H9 (cell line): ENCODE data around the gene MYO1E. TPM values are rescaled to one million over a fixed set of nuclear protein-coding genes. Genes with fewer than 3 reads are reported as not detected.

Experiments
- DNase-seq: peaks from one replicate; pipeline ENCODE4 v3.0.0-alpha.2; 2017
- H2AFZ ChIP-seq: one replicate; pipeline ENCODE4 v1.6.1; 2013; ENCODE audit warnings: mild to moderate bottlenecking, low read length, control low read depth, moderate library complexity
- H2AK5ac ChIP-seq: 2 replicates; pipeline ENCODE4 v1.6.1; 2013; ENCODE audit warnings: low read length, control low read depth, mixed read lengths; ENCODE audit not compliant: insufficient read length
- H2BK120ac ChIP-seq: one replicate; pipeline ENCODE4 v1.6.1; 2013; ENCODE audit warnings: low read depth, mild to moderate bottlenecking, low read length, control low read depth, inconsistent platforms; ENCODE audit not compliant: poor library complexity, severe bottlenecking
- H2BK12ac ChIP-seq: 2 replicates; pipeline ENCODE4 v1.6.1; 2013; ENCODE audit warnings: low read length, control low read depth, mixed read lengths, low read depth; ENCODE audit not compliant: insufficient read length
- H2BK15ac ChIP-seq: 2 replicates; pipeline ENCODE4 v1.6.1; 2013; ENCODE audit warnings: low read depth, low read length, control low read depth
- H2BK20ac ChIP-seq: one replicate; pipeline ENCODE4 v1.6.1; 2013; ENCODE audit warnings: low read depth, mild to moderate bottlenecking, low read length, control low read depth, inconsistent platforms; ENCODE audit not compliant: poor library complexity, severe bottlenecking
- H2BK5ac ChIP-seq: 2 replicates; pipeline ENCODE4 v1.6.1; 2013; ENCODE audit warnings: low read length, control low read depth, mixed read lengths; ENCODE audit not compliant: insufficient read length
- H3K14ac ChIP-seq: 2 replicates; pipeline ENCODE4 v1.6.1; 2013; ENCODE audit warnings: low read length, control low read depth; ENCODE audit not compliant: insufficient read depth
- H3K18ac ChIP-seq: 2 replicates; pipeline ENCODE4 v1.6.1; 2013; ENCODE audit warnings: low read depth, mild to moderate bottlenecking, mixed read lengths, low read length, control low read depth; ENCODE audit not compliant: insufficient read length
- H3K23ac ChIP-seq: 2 replicates; pipeline ENCODE4 v1.6.1; 2013; ENCODE audit warnings: low read length, control low read depth, mixed read lengths, low read depth; ENCODE audit not compliant: insufficient read length
- H3K23me2 ChIP-seq: 2 replicates; pipeline ENCODE4 v1.6.1; 2013; ENCODE audit warnings: low read depth, mild to moderate bottlenecking, mixed read lengths, low read length, control low read depth; ENCODE audit not compliant: insufficient read length, poor library complexity, severe bottlenecking
- H3K27ac ChIP-seq: 2 replicates; pipeline ENCODE4 v1.5.1; 2013; ENCODE audit warnings: low read length, control low read depth, mixed read lengths, low read depth; ENCODE audit not compliant: insufficient read length
- H3K27me3 ChIP-seq: 2 replicates; pipeline ENCODE4 v1.6.1; 2013; ENCODE audit warnings: low read length, control low read depth, inconsistent platforms; ENCODE audit not compliant: insufficient read depth
- H3K4ac ChIP-seq: 2 replicates; pipeline ENCODE4 v1.6.1; 2013; ENCODE audit warnings: low read depth, mild to moderate bottlenecking, control low read depth, inconsistent platforms, low read length, moderate library complexity
- H3K4me1 ChIP-seq: 2 replicates; pipeline ENCODE4 v1.6.1; 2013; ENCODE audit warnings: low read length, control low read depth, inconsistent platforms; ENCODE audit not compliant: insufficient read depth
- H3K4me2 ChIP-seq: 2 replicates; pipeline ENCODE4 v1.6.1; 2013; ENCODE audit warnings: low read length, control low read depth, mixed read lengths; ENCODE audit not compliant: insufficient read length, insufficient read depth
- H3K56ac ChIP-seq: 2 replicates; pipeline ENCODE4 v1.6.1; 2013; ENCODE audit warnings: low read depth, mild to moderate bottlenecking, mixed read lengths, low read length, control low read depth; ENCODE audit not compliant: insufficient read length
- H3K79me1 ChIP-seq: 2 replicates; pipeline ENCODE4 v1.6.1; 2013; ENCODE audit warnings: low read depth, mild to moderate bottlenecking, moderate library complexity, low read length, control low read depth, inconsistent platforms; ENCODE audit not compliant: insufficient read depth, poor library complexity, severe bottlenecking
- H3K79me2 ChIP-seq: 2 replicates; pipeline ENCODE4 v1.6.1; 2013; ENCODE audit warnings: low read length, control low read depth, inconsistent platforms; ENCODE audit not compliant: insufficient read depth
- H3K9ac ChIP-seq: 2 replicates; pipeline ENCODE4 v1.6.1; 2013; ENCODE audit warnings: low read length, control low read depth, mixed read lengths; ENCODE audit not compliant: insufficient read length; ENCODE audit errors: extremely low read depth
- H3K9me3 ChIP-seq: one replicate; pipeline ENCODE4 v1.6.1; 2013; ENCODE audit warnings: low read depth, low read length, inconsistent platforms; ENCODE audit not compliant: control insufficient read depth
- H3T11ph ChIP-seq: one replicate; pipeline ENCODE4 v1.6.1; 2013; ENCODE audit warnings: mild to moderate bottlenecking, low read length, control low read depth, inconsistent platforms
- H4K20me1 ChIP-seq: one replicate; pipeline ENCODE4 v1.6.1; 2013; ENCODE audit not compliant: control insufficient read depth, insufficient read length, insufficient read depth
- H4K5ac ChIP-seq: 2 replicates; pipeline ENCODE4 v1.6.1; 2013; ENCODE audit warnings: low read depth, mild to moderate bottlenecking, mixed read lengths, low read length, control low read depth; ENCODE audit not compliant: insufficient read length
- H4K8ac ChIP-seq: replicated peaks from 2 replicates; pipeline ENCODE4 v1.6.1; 2013; ENCODE audit warnings: low read length, control low read depth, mixed read lengths, low read depth; ENCODE audit not compliant: insufficient read length
- H4K91ac ChIP-seq: 2 replicates; pipeline ENCODE4 v1.6.1; 2013; ENCODE audit warnings: low read depth, mild to moderate bottlenecking, moderate library complexity, mixed read lengths, low read length, control low read depth; ENCODE audit not compliant: insufficient read length
- H3K27ac Mint-ChIP-seq, 3 experiments: 2 replicates in 2 of 3; 3 replicates in 1 of 3; pipeline ENCODE4 v1.8.0; 2020 to 2021; ENCODE audit warnings: mixed read lengths in 3 of 3, mild to moderate bottlenecking in 1 of 3, moderate library complexity in 1 of 3
- H3K27me3 Mint-ChIP-seq: 2 replicates; pipeline ENCODE4 v1.8.0; 2021; ENCODE audit warnings: low read depth, mild to moderate bottlenecking, moderate library complexity, mixed read lengths
- H3K36me3 Mint-ChIP-seq, 3 experiments: 2 replicates in 2 of 3; 3 replicates in 1 of 3; pipeline ENCODE4 v1.8.0; 2020 to 2021; ENCODE audit warnings: low read depth in 3 of 3, mixed read lengths in 3 of 3; ENCODE audit not compliant: insufficient read depth in 1 of 3
- H3K4me1 Mint-ChIP-seq, 2 experiments: 2 replicates each; pipeline ENCODE4 v1.8.0; 2020; ENCODE audit warnings: mixed read lengths in 2 of 2
- H3K4me3 Mint-ChIP-seq, 2 experiments: 2 replicates in 1 of 2; 3 replicates in 1 of 2; pipeline ENCODE4 v1.8.0; 2020 to 2021; ENCODE audit warnings: mild to moderate bottlenecking in 2 of 2, mixed read lengths in 2 of 2, moderate library complexity in 1 of 2
- H3K9me3 Mint-ChIP-seq, 2 experiments: 2 replicates in 1 of 2; 3 replicates in 1 of 2; pipeline ENCODE4 v1.8.0; 2020; ENCODE audit warnings: mild to moderate bottlenecking in 2 of 2, mixed read lengths in 2 of 2, moderate library complexity in 1 of 2
- WGBS: extraction: QIAGEN DNeasy Blood & Tissue Kit; methylation state at CpG from one replicate; pipeline ENCODE4 v1.1.7; 2013; ENCODE audit warnings: missing lambda C conversion rate, low lambda C conversion rate, mixed read lengths; ENCODE audit not compliant: insufficient read length; ENCODE audit errors: extremely low coverage; 5-methylcytosine and 5-hydroxymethylcytosine counted together
- total RNA-seq: library from RNA; stranded (reverse); gene quantifications from 2 replicates; pipeline ENCODE4 v1.2.1, GENCODE V29; 2021
- TF ChIP-seq, protein P1 (sequence below): fragments of 200-600 bp; sonication (generic); conservative IDR thresholded peaks from 3 replicates; pipeline ENCODE4 v1.8.0; 2021; ENCODE audit warnings: antibody characterized with exemption, mild to moderate bottlenecking

MYO1E gene
- total RNA-seq, 1 experiment from 2014 or later = 235 TPM

GRCh38 chr15:59242649-59243048 lies 130.0 kb downstream of the MYO1E start:
- Mint-ChIP-seq H3K4me1 (peaks cover 10% of the 10 kb centered on the region in 2 experiments), H3K9me3 (no peaks in the 10 kb centered on the region), H3K4me3 (no peak overlapping the region), H3K27me3 (no peaks in the 10 kb centered on the region), H3K36me3 (peaks cover 0 to 24% (median 10%) of the 10 kb centered on the region in 3 experiments; a peak in 4 of 7 replicates), H3K27ac (no peak overlapping the region; a peak in 1 of 7 replicates)
- DNase-seq = no peak
- H2BK120ac ChIP-seq = no peak overlapping the region
- no peak overlapping the region for H4K8ac ChIP-seq
- H3K56ac ChIP-seq = no peak overlapping the region
- no peaks in the 10 kb centered on the region for H3K23me2 ChIP-seq
- H2BK15ac ChIP-seq = no peak overlapping the region
- H3K4me2 ChIP-seq = no peak overlapping the region
- H2BK12ac ChIP-seq = no peak overlapping the region
- no peaks in the 10 kb centered on the region for H3K79me2 ChIP-seq
- WGBS = no CpG with 5 or more reads among the region's 2 CpGs
- no peak overlapping the region for H2AFZ ChIP-seq
- H3K79me1 ChIP-seq = no peaks in the 10 kb centered on the region
- no peak overlapping the region for H2BK20ac ChIP-seq
- H3K4ac ChIP-seq = no peak overlapping the region
- no peaks in the 10 kb centered on the region for H3K27me3 ChIP-seq
- H3K27ac ChIP-seq = no peak overlapping the region
- H4K91ac ChIP-seq = no peak overlapping the region
- no peak overlapping the region for H2BK5ac ChIP-seq
- no peaks in the 10 kb centered on the region for H3K9me3 ChIP-seq
- H3K4me1 ChIP-seq = peaks cover 3% of the 10 kb centered on the region; the same call in 1 of the 2 replicates
- H3K14ac ChIP-seq = no peak overlapping the region
- H3K9ac ChIP-seq = no peak overlapping the region
- no peak overlapping the region for H2AK5ac ChIP-seq
- TF ChIP-seq, protein P1, sequence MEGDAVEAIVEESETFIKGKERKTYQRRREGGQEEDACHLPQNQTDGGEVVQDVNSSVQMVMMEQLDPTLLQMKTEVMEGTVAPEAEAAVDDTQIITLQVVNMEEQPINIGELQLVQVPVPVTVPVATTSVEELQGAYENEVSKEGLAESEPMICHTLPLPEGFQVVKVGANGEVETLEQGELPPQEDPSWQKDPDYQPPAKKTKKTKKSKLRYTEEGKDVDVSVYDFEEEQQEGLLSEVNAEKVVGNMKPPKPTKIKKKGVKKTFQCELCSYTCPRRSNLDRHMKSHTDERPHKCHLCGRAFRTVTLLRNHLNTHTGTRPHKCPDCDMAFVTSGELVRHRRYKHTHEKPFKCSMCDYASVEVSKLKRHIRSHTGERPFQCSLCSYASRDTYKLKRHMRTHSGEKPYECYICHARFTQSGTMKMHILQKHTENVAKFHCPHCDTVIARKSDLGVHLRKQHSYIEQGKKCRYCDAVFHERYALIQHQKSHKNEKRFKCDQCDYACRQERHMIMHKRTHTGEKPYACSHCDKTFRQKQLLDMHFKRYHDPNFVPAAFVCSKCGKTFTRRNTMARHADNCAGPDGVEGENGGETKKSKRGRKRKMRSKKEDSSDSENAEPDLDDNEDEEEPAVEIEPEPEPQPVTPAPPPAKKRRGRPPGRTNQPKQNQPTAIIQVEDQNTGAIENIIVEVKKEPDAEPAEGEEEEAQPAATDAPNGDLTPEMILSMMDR = no peak
- H3K18ac ChIP-seq = no peak overlapping the region
- no peak overlapping the region for H3K23ac ChIP-seq
- H4K5ac ChIP-seq = no peak overlapping the region
- H4K20me1 ChIP-seq = no peaks in the 10 kb centered on the region
- no peak overlapping the region for H3T11ph ChIP-seq
